ENCODE measurements around the gene TGFBR2. TPM values are rescaled to one million over a fixed set of nuclear protein-coding genes. Genes with fewer than 3 reads are reported as not detected.

The TGFBR2 gene
- total RNA-seq, 1 experiment from 2014 or later = 48.2 TPM

DNA sequence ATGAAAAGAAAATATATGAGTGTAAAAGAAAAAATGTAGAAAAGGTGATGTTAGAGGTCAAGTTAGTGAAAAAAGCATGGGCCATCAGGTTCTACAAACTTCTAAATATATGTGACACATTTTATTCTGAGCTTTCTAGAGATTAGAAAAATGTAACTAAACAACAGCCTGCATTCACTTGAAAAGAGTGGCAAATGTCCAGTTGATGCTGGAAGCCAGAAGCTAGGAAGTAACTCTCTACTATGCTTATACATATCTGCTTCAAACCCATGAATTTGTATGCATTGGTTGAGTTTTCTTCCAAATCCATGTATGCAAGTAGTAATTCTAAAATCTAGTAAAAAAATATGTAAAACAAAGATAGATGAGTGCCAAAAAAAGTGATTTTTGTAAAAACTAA lies 123.5 kb downstream of the TGFBR2 start:
- H3K79me2 ChIP-seq (ENCODE audit: low read length) = no peaks in the 10 kb centered on the region
- CTCF ChIA-PET = no interaction called here
- H3F3A ChIP-seq (ENCODE audit: low read length, unreplicated experiment) = no peaks in the 10 kb centered on the region
- H3K9me3 ChIP-seq (ENCODE audit: low read length) = no peaks in the 10 kb centered on the region
- POLR2A ChIA-PET (ENCODE audit: unreplicated experiment) = no interaction called here
- H3K36me3 ChIP-seq (ENCODE audit: low read depth, low read length) = no peaks in the 10 kb centered on the region
- H4K20me1 ChIP-seq (ENCODE audit: low read length) = no peaks in the 10 kb centered on the region
- H3K4me3 ChIP-seq (ENCODE audit: low read length) = no peak overlapping the region
- TF ChIP-seq EZH2 (IDR thresholded peaks at IDR 0.05; ENCODE audit: low read length, unreplicated experiment) (no peak), EZH2phosphoT487 (IDR thresholded peaks at IDR 0.05; ENCODE audit: borderline replicate concordance, low read length) (no peak)
- TF ChIP-seq, protein P1, sequence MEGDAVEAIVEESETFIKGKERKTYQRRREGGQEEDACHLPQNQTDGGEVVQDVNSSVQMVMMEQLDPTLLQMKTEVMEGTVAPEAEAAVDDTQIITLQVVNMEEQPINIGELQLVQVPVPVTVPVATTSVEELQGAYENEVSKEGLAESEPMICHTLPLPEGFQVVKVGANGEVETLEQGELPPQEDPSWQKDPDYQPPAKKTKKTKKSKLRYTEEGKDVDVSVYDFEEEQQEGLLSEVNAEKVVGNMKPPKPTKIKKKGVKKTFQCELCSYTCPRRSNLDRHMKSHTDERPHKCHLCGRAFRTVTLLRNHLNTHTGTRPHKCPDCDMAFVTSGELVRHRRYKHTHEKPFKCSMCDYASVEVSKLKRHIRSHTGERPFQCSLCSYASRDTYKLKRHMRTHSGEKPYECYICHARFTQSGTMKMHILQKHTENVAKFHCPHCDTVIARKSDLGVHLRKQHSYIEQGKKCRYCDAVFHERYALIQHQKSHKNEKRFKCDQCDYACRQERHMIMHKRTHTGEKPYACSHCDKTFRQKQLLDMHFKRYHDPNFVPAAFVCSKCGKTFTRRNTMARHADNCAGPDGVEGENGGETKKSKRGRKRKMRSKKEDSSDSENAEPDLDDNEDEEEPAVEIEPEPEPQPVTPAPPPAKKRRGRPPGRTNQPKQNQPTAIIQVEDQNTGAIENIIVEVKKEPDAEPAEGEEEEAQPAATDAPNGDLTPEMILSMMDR (conservative IDR thresholded peaks at IDR 0.05; ENCODE audit: low read depth, low read length) = no peak
- intact Hi-C loops (cut with micrococcal nuclease) = no loop called here
- H2AFZ ChIP-seq (ENCODE audit: low read length) = no peak overlapping the region
- no peaks in the 10 kb centered on the region for H3K9me2 ChIP-seq (replicated peaks; ENCODE audit: low read length)
- H3K9ac ChIP-seq (ENCODE audit: low read length) = no peak overlapping the region
- H3K27me3 ChIP-seq (ENCODE audit: low read length) = no peaks in the 10 kb centered on the region
- no peak for DNase-seq
- BruUV-seq (replicated peaks) = no TSS peak
- H3K27ac ChIP-seq (ENCODE audit: low read length) = no peak overlapping the region
- peaks cover 14% of the 10 kb centered on the region for H3K4me1 ChIP-seq (ENCODE audit: insufficient read depth, low read length)
- no peak for ATAC-seq
- H3K4me2 ChIP-seq (ENCODE audit: low read length) = no peak overlapping the region

DNA sequence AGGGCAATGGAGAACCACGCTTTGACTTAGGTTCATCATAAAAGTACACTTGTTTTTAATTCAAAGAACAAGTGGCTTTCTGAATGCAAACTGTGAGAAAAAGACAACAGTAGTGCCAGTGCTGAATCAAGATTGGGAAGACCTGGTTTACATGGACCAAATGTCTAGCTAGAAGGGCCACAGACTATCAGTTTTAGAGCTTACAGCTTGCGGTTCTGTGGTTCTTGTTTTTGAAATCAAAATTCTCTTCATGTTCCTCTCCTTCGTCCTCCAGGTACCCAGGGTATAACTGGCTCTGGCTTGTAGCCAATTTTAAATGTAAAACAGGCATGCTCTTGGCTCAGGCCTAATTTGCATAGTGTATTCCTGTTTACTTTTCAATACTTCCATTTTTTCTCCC lies 124.6 kb downstream of the TGFBR2 start:
- Histone ChIP-seq H3F3A (ENCODE audit: low read length, unreplicated experiment) (no peaks in the 10 kb centered on the region), H3K27me3 (ENCODE audit: low read length) (no peaks in the 10 kb centered on the region), H2AFZ (ENCODE audit: low read length) (no peak overlapping the region), H3K9me3 (ENCODE audit: low read length) (no peaks in the 10 kb centered on the region), H3K4me3 (ENCODE audit: low read length) (no peak overlapping the region), H3K79me2 (ENCODE audit: low read length) (no peaks in the 10 kb centered on the region), H3K27ac (ENCODE audit: low read length) (no peak overlapping the region), H3K9me2 (replicated peaks; ENCODE audit: low read length) (no peaks in the 10 kb centered on the region), H3K4me2 (ENCODE audit: low read length) (peak overlapping the region; percentile 16; the same call in 1 of the 2 replicates), H3K4me1 (ENCODE audit: insufficient read depth, low read length) (peaks cover 14% of the 10 kb centered on the region), H3K9ac (ENCODE audit: low read length) (no peak overlapping the region), H3K36me3 (ENCODE audit: low read depth, low read length) (no peaks in the 10 kb centered on the region), H4K20me1 (ENCODE audit: low read length) (no peaks in the 10 kb centered on the region)
- CTCF ChIA-PET = interaction anchor here (1.0 kb wide), 1 partner anchor 10 kb away, joined by 3 read pairs; no protein-coding TSS in a partner anchor
- DNase-seq (no peak), ATAC-seq (no peak)
- TF ChIP-seq EZH2phosphoT487 (IDR thresholded peaks at IDR 0.05; ENCODE audit: borderline replicate concordance, low read length) (no peak), EZH2 (IDR thresholded peaks at IDR 0.05; ENCODE audit: low read length, unreplicated experiment) (no peak)
- TF ChIP-seq, protein P1 (conservative IDR thresholded peaks at IDR 0.05; ENCODE audit: low read depth, low read length) = no peak
- intact Hi-C loops (cut with micrococcal nuclease) = no loop called here
- POLR2A ChIA-PET (ENCODE audit: unreplicated experiment) = interaction anchor here (0.7 kb wide), 1 partner anchor 283 kb away, joined by 13 read pairs; no protein-coding TSS in a partner anchor
- no TSS peak for BruUV-seq (replicated peaks)

DNA sequence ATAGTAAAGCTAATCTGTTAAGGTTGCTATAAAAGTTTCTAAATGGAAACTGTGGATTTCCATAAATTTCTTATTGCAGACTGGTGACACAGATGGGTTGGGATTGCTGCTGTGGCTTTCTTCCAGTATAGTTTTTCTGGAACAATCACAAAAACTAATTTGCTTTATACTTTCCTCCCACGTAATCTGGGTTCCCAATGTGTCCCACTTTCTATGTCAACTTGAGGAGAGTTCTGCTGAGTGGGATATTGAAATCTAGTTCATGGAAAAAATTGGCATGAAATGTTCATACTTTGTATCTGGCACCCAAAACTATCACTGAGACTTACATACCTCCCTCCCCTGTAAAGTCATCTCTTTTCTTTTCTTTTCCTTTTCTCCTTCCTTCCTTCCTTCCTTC lies 126.8 kb downstream of the TGFBR2 start:
- BruUV-seq (replicated peaks) = no TSS peak
- Histone ChIP-seq H3K79me2 (ENCODE audit: low read length) (no peaks in the 10 kb centered on the region), H3K9ac (ENCODE audit: low read length) (no peak overlapping the region), H3K27me3 (ENCODE audit: low read length) (no peaks in the 10 kb centered on the region), H3K9me3 (ENCODE audit: low read length) (no peaks in the 10 kb centered on the region), H3K4me1 (ENCODE audit: insufficient read depth, low read length) (peaks cover 21% of the 10 kb centered on the region), H3F3A (ENCODE audit: low read length, unreplicated experiment) (no peaks in the 10 kb centered on the region), H2AFZ (ENCODE audit: low read length) (no peak overlapping the region), H3K4me3 (ENCODE audit: low read length) (no peak overlapping the region), H3K27ac (ENCODE audit: low read length) (no peak overlapping the region), H4K20me1 (ENCODE audit: low read length) (no peaks in the 10 kb centered on the region), H3K36me3 (ENCODE audit: low read depth, low read length) (no peaks in the 10 kb centered on the region), H3K4me2 (ENCODE audit: low read length) (no peak overlapping the region), H3K9me2 (replicated peaks; ENCODE audit: low read length) (no peaks in the 10 kb centered on the region)
- DNase-seq (no peak), ATAC-seq (no peak)
- TF ChIP-seq EZH2 (IDR thresholded peaks at IDR 0.05; ENCODE audit: low read length, unreplicated experiment) (no peak), EZH2phosphoT487 (IDR thresholded peaks at IDR 0.05; ENCODE audit: borderline replicate concordance, low read length) (no peak)
- TF ChIP-seq, protein P1 (conservative IDR thresholded peaks at IDR 0.05; ENCODE audit: low read depth, low read length) = no peak
- ChIA-PET POLR2A (ENCODE audit: unreplicated experiment) (no interaction called here), CTCF (interaction anchor here (0.6 kb wide), 1 partner anchor 718 kb away, joined by 3 read pairs; no protein-coding TSS in a partner anchor)
- intact Hi-C loops (cut with micrococcal nuclease) = no loop called here

Measured in PC-3 (cell line).